HepG2 (cell line): ENCODE measurements around the gene SPATA21. TPM values are rescaled to one million over a fixed set of nuclear protein-coding genes. Genes with fewer than 3 reads are reported as not detected.
"Not testable (repeated sequence)": the region's sequence is repeated elsewhere in the genome, so short reads cannot be mapped to it uniquely, and the experiment has no call there.

Experiments
- ATAC-seq: fragments of 200-7000 bp; cut with Tn5 transposase; 3 replicates; pipeline ENCODE4 v1.9.1; 2020; ENCODE audit warnings: mild to moderate bottlenecking, moderate library complexity
- BruUV-seq: library from RNA; stranded (reverse); fragments of 400-500 nt; replicated peaks from 2 replicates; lab custom pipeline; 2021; lab: Mats Ljungman, UMichigan
- CTCF ChIA-PET: fragments of 300-600 bp; formaldehyde crosslinking; extraction: SDS; loops from one replicate; lab custom pipeline; 2021; ENCODE audit warnings: low total read pairs, inconsistent platforms, low intra/inter-chr PET ratio; lab: Yijun Ruan, JAX
- POLR2A ChIA-PET: fragments of 350-600 bp; sonication (Branson Sonifier 250); formaldehyde crosslinking; loops from one replicate; lab custom pipeline; 2020; ENCODE audit warnings: antibody characterized with exemption, inconsistent platforms; lab: Yijun Ruan, JAX
- DNase-seq: peaks from one replicate; pipeline ENCODE4 v3.0.0-alpha.2; 2015; ENCODE audit warnings: low spot score
- FAIRE-seq: peaks from 3 replicates; lab custom pipeline; 2011; peaks lifted over from hg19 to GRCh38; lab: Jason Lieb, UNC
- H2AFZ ChIP-seq: one replicate; pipeline ENCODE4 v1.6.1; 2011; ENCODE audit warnings: low read length, inconsistent platforms
- H3K27ac ChIP-seq: fragments of 300-600 bp; 3 replicates; pipeline ENCODE4 v1.8.0; 2011; ENCODE audit warnings: mixed run types, mild to moderate bottlenecking, mixed read lengths, low read length, inconsistent platforms; ENCODE audit not compliant: insufficient read depth; ENCODE audit errors: extremely low read length
- H3K27me3 ChIP-seq, 2 experiments: fragments of 200-600 bp in 1 of 2; 2 replicates in 1 of 2; 3 replicates in 1 of 2; pipeline versions ENCODE4 v1.6.0 to v1.8.0; 2011; ENCODE audit warnings: low read length in 2 of 2, mild to moderate bottlenecking in 2 of 2, moderate library complexity in 2 of 2, inconsistent platforms in 1 of 2; ENCODE audit not compliant: insufficient read depth in 2 of 2, control insufficient read depth in 1 of 2
- H3K36me3 ChIP-seq, 2 experiments: fragments of 200-600 bp in 1 of 2; replicated peaks in 1 of 2; 2 replicates in 1 of 2; 3 replicates in 1 of 2; pipeline versions ENCODE4 v1.5.1 to v1.8.0; 2011; ENCODE audit warnings: low read length in 2 of 2, inconsistent platforms in 1 of 2; ENCODE audit not compliant: insufficient read depth in 2 of 2, control insufficient read depth in 1 of 2
- H3K4me1 ChIP-seq: 2 replicates; pipeline ENCODE4 v1.5.1; 2012; ENCODE audit warnings: low read length, inconsistent platforms; ENCODE audit not compliant: insufficient read depth
- H3K4me2 ChIP-seq: 2 replicates; pipeline ENCODE4 v1.6.0; 2011; ENCODE audit warnings: low read depth, low read length, inconsistent platforms
- H3K4me3 ChIP-seq, 3 experiments: fragments of 200-600 bp in 1 of 3; sonication (generic), shearing (Covaris generic) in 1 of 3; replicated peaks in 1 of 3; 2 replicates each; pipeline ENCODE4 v1.5.1; 2011 to 2016; ENCODE audit warnings: low read length in 3 of 3, inconsistent platforms in 2 of 3, low read depth in 2 of 3, mild to moderate bottlenecking in 2 of 3, control low read depth in 1 of 3, mixed read lengths in 1 of 3; ENCODE audit not compliant: insufficient read depth in 1 of 3
- H3K79me2 ChIP-seq: one replicate; pipeline ENCODE4 v1.6.1; 2011; ENCODE audit warnings: low read length, inconsistent platforms; ENCODE audit not compliant: insufficient read depth
- H3K9ac ChIP-seq: 2 replicates; pipeline ENCODE4 v1.6.0; 2011; ENCODE audit warnings: mild to moderate bottlenecking, low read depth, low read length, inconsistent platforms; ENCODE audit not compliant: insufficient read depth
- H3K9me3 ChIP-seq: 2 replicates; pipeline ENCODE4 v1.5.1; 2012; ENCODE audit warnings: mild to moderate bottlenecking, low read length
- H4K20me1 ChIP-seq: 2 replicates; pipeline ENCODE4 v1.6.0; 2011; ENCODE audit warnings: inconsistent platforms, mild to moderate bottlenecking, low read length, moderate library complexity; ENCODE audit not compliant: insufficient read depth
- CTCF ChIP-seq: sonication (generic); formaldehyde crosslinking; IDR thresholded peaks from 2 replicates; pipeline ENCODE4 v1.5.0; 2020; ENCODE audit warnings: mild to moderate bottlenecking, missing genetic modification reagents, moderate library complexity
- whole genome bisulfite sequencing: methylation state at CpG from one replicate; pipeline ENCODE4 v1.1.6; 2017; ENCODE audit warnings: low lambda C conversion rate; 5-methylcytosine and 5-hydroxymethylcytosine counted together
- in situ Hi-C: cut with HindIII; loops from 2 replicates; pipeline ENCODE4 v1.10.0; 2017; ENCODE audit warnings: low pct_unique_long_range_greater_than_20kb; ENCODE audit not compliant: extremely low pct_ligation_motif_present
- intact Hi-C: fragments of 100-400 bp; cut with micrococcal nuclease; formaldehyde crosslinking; loops from one replicate; pipeline ENCODE4 v1.10.0; 2022; ENCODE audit not compliant: unreplicated experiment
- polyA plus RNA-seq, 8 experiments: library from polyadenylated mRNA; depleted of rRNA in 3 of 8; stranded (reverse) in 7 of 8; unstranded in 1 of 8; fragments of >200 nt; fragmentation: Illumina TruSeq in 4 of 8; extraction: Trizol in 4 of 8; gene quantifications; 2 replicates each; pipeline versions ENCODE4 v1.2.1 to v1.2.3, GENCODE V29; 2011 to 2016; ENCODE audit warnings: low read depth in 4 of 8, missing spikeins in 1 of 8, mixed read lengths in 1 of 8; ENCODE audit not compliant: insufficient read depth in 1 of 8
- total RNA-seq, 5 experiments: library from RNA; depleted of rRNA; stranded (reverse); fragments of >200 nt; fragmentation: Illumina TruSeq; extraction: Trizol; gene quantifications; 2 replicates each; pipeline ENCODE4 v1.2.3, GENCODE V29; 2016; ENCODE audit warnings: low read depth in 1 of 5

Gene SPATA21
- total and polyA plus RNA-seq, 2 of the 13 experiments (the other 11 are each of a cell fraction or from before 2014, with no cell fraction given), result 0.80 to 1.4 TPM

GRCh38 chr1:16475771-16476770 is 38.8 kb upstream of the SPATA21 start:
- BruUV-seq, H3K4me1 ChIP-seq, H4K20me1 ChIP-seq, H3K9me3 ChIP-seq, POLR2A ChIA-PET, H3K9ac ChIP-seq, CTCF ChIA-PET, H3K4me2 ChIP-seq, H3K36me3 ChIP-seq, intact Hi-C loops, H3K4me3 ChIP-seq, in situ Hi-C loops, H2AFZ ChIP-seq, H3K27me3 ChIP-seq, H3K79me2 ChIP-seq, FAIRE-seq, H3K27ac ChIP-seq, DNase-seq: not testable (repeated sequence)
- ATAC-seq, result peak; percentile 55
- 96% methylated on average over 17 of the region's 29 CpGs for whole genome bisulfite sequencing

GRCh38 chr1:16474891-16475290 is 37.7 kb upstream of the SPATA21 start:
- H3K36me3 ChIP-seq, H3K27ac ChIP-seq, FAIRE-seq, POLR2A ChIA-PET, in situ Hi-C loops, H3K79me2 ChIP-seq, H3K4me3 ChIP-seq, H3K4me1 ChIP-seq, H4K20me1 ChIP-seq, intact Hi-C loops, H3K9me3 ChIP-seq, BruUV-seq, H3K9ac ChIP-seq, H2AFZ ChIP-seq, CTCF ChIA-PET, H3K4me2 ChIP-seq, H3K27me3 ChIP-seq: not testable (repeated sequence)
- peak; percentile 11; the same call in 1 of the 2 replicates for TF ChIP-seq CTCF (CRISPR knock-in tag)
- DNase-seq, result peak; percentile 25
- ATAC-seq, result peak; percentile 70; the same call in 2 of the 3 replicates
- 98% methylated on average over 2 of the region's 2 CpGs for WGBS
